ENCODE data around the gene VSTM2L.

Gene VSTM2L

GRCh38 chr20:37918035-37918434 is 15.1 kb downstream of the VSTM2L start:
- no peak overlapping the region for H3K4me3 ChIP-seq (ENCODE audit: control insufficient read depth, low read depth, low read length)
- TF ChIP-seq, protein P1, sequence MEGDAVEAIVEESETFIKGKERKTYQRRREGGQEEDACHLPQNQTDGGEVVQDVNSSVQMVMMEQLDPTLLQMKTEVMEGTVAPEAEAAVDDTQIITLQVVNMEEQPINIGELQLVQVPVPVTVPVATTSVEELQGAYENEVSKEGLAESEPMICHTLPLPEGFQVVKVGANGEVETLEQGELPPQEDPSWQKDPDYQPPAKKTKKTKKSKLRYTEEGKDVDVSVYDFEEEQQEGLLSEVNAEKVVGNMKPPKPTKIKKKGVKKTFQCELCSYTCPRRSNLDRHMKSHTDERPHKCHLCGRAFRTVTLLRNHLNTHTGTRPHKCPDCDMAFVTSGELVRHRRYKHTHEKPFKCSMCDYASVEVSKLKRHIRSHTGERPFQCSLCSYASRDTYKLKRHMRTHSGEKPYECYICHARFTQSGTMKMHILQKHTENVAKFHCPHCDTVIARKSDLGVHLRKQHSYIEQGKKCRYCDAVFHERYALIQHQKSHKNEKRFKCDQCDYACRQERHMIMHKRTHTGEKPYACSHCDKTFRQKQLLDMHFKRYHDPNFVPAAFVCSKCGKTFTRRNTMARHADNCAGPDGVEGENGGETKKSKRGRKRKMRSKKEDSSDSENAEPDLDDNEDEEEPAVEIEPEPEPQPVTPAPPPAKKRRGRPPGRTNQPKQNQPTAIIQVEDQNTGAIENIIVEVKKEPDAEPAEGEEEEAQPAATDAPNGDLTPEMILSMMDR (IDR thresholded peaks at IDR 0.05; ENCODE audit: control insufficient read depth, insufficient read depth, low read depth, low read length, missing control alignments), result no peak
- no peak for DNase-seq (ENCODE audit: low read depth)

GRCh38 chr20:37919389-37920040 is 16.6 kb downstream of the VSTM2L start:
- DNase-seq (ENCODE audit: low read depth), result no peak
- TF ChIP-seq, protein P1 (IDR thresholded peaks at IDR 0.05; ENCODE audit: control insufficient read depth, insufficient read depth, low read depth, low read length, missing control alignments), result no peak
- H3K4me3 ChIP-seq (ENCODE audit: control insufficient read depth, low read depth, low read length), result no peak overlapping the region

- DNase-seq (ENCODE audit: low read depth), result no peak
- TF ChIP-seq, protein P1 (IDR thresholded peaks at IDR 0.05; ENCODE audit: control insufficient read depth, insufficient read depth, low read depth, low read length, missing control alignments), result no peak
- no peak overlapping the region for H3K4me3 ChIP-seq (ENCODE audit: control insufficient read depth, low read depth, low read length)
Observed at GRCh38 chr20:37920270-37920669, 17.3 kb downstream of the VSTM2L start.

DNA sequence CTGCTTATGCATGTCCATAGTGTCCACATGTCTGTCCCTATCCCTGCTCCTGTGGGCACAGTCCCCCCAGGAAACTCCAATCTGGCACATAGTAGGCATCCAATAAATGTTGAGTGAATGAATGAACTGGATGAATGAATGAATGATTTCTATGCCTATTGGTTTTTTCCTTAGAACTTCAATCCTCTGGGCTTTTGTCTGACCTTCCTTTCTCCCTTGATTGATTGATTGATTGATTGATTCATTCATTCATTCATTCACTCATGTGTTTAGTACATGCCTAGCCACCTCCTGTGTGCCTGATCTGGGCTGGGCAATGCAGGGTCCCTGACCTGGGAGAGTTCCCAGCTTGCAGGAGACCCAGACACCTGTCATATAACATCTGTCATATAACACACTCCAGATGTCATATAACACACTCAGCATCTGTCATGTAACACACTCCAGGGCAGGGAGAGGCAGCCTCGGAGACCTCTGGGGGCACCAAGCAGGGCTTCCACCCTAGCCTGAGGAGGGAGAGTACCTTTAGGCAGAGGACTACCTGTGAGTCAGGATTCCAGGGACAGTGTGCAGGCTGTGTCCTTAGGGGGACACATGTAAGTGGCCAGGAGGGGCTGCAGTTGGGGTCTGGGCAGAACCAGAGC is 17.9 kb downstream of the VSTM2L start:
- H3K4me3 ChIP-seq (ENCODE audit: control insufficient read depth, low read depth, low read length), result no peak overlapping the region
- TF ChIP-seq, protein P1 (IDR thresholded peaks at IDR 0.05; ENCODE audit: control insufficient read depth, insufficient read depth, low read depth, low read length, missing control alignments), result no peak
- DNase-seq (ENCODE audit: low read depth), result no peak

- DNase-seq (ENCODE audit: low read depth), result no peak
- TF ChIP-seq, protein P1 (IDR thresholded peaks at IDR 0.05; ENCODE audit: control insufficient read depth, insufficient read depth, low read depth, low read length, missing control alignments), result no peak
- no peak overlapping the region for H3K4me3 ChIP-seq (ENCODE audit: control insufficient read depth, low read depth, low read length)
Observed at GRCh38 chr20:37921341-37921929, 18.5 kb downstream of the VSTM2L start.

DNA sequence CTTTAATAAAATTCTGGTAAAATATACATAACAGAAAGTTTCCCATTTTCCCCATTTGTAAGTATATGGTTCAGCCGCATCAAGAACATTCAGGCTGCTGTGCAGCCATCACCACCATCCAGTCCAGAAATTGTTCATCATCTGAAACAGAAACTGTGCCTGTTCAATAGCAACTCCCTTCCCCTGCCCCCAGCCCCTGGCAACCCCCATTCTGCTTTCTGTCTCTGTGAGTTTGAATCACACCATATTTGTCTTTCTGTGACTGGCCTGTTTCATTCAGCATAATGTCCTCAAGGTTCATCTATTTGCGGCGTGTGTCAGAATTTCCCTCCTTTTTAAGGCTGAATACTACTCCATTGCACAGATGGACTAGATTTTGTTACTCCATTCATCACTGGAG is 19.1 kb downstream of the VSTM2L start:
- no peak overlapping the region for H3K4me3 ChIP-seq (ENCODE audit: control insufficient read depth, low read depth, low read length)
- no peak for DNase-seq (ENCODE audit: low read depth)
- TF ChIP-seq, protein P1 (IDR thresholded peaks at IDR 0.05; ENCODE audit: control insufficient read depth, insufficient read depth, low read depth, low read length, missing control alignments), result no peak
